ENCODE measurements around the gene MYO7B.

The MYO7B gene

DNA sequence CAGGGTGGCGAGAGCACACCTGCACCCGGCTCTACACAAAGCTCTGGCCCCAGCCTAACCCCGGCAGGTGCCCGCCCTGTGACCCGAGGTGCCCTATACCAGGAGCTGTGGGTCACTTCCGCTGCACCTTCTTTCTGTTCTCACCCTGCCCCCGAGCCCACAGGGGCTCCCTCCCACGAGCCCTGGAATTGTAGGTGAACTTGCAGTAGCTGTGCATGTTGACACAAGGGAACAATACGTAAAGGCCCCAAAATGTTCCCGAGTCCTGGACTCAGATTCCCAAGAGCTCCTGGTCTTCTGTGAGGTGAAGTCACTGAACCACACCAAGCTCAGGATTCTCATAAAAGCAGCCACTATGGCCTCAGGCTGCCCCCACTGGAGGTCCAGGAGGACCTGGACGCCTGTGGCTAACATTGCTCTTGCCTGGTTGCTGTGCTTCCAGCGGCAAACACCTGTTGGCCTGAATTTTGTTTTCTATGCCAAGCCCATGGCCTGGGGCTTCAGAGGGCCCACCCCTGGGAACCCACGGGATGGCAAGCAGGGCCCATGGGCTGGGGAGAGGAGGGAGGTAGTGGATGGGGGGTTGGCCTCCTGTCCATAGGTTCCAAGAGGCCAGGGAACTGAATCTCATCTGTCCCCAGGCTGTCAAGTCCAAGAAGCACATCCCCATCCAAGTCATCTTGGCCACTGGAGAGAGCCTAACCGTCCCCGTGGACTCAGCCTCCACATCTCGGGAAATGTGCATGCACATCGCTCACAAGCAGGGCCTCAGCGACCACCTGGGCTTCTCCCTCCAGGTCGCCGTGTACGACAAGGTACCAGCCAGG lies 87.3 kb downstream of the MYO7B start:
- H3K9ac ChIP-seq, result no peak overlapping the region
- H3K27me3 ChIP-seq, result peaks cover 0 to 40% (median 0%) of the 10 kb centered on the region in 11 experiments; a peak in 7 of 22 replicates
- peak overlapping the region in 9 of 11 experiments; percentile 84 to 99 (median 92); a peak in 18 of 22 replicates for H3K4me2 ChIP-seq
- H3K9me3 ChIP-seq (replicated peaks in 1 of 11), result peaks cover 0 to 8% (median 0%) of the 10 kb centered on the region in 11 experiments; a peak in 3 of 22 replicates
- peaks cover 0 to 23% (median 0%) of the 10 kb centered on the region in 11 experiments; a peak in 6 of 22 replicates for H4K20me1 ChIP-seq
- no peak for TF ChIP-seq Cebpa-rat (IDR thresholded peaks at IDR 0.05)
- peaks cover 48 to 97% (median 85%) of the 10 kb centered on the region in 10 experiments for H3K4me1 ChIP-seq
- H3K36me3 ChIP-seq, result no peaks in the 10 kb centered on the region
- no peak overlapping the region for H3K27ac ChIP-seq
- no peak overlapping the region for H3K4me3 ChIP-seq

DNA sequence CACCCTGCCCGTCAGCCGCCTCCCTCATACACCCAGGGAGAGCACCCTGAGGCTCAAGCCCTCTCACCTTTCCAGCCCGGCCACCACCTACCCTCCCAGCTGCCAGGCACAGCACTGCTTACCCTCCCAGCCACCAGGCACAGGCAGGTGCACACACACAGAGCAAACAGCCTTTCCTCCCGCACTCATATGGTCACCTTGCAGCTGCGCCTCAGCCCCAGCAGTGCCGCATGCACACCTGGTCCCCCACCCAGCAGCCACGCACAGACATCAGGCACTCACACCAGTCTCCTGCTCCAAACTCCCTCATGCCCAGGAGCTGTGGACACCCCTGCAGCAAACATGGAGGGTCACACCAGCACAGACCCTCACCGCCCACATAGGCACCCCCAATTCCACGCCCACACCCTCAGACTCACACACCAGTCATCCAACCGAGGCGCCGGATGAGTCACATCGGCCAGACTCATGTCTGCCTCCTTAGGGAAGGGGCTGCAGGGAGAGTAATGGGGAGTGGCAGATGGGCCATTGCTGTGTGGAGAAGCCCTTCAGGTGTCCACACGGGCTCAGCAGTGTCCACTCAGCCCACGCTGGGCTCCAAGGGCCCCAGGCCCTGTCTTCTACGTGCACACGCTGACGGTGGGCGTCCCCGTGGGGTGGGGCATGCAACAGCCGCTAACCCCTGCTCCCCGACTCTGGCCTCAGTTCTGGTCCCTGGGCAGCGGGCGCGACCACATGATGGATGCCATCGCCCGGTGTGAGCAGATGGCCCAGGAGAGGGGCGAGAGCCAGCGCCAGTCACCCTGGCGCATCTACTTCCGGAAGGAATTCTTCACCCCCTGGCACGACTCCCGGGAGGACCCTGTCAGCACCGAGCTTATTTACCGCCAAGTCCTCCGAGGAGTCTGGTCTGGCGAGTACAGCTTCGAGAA lies 88.2 kb downstream of the MYO7B start:
- Histone ChIP-seq H3K36me3 (no peaks in the 10 kb centered on the region), H3K27me3 (peaks cover 0 to 41% (median 0%) of the 10 kb centered on the region in 11 experiments; a peak in 7 of 22 replicates), H3K27ac (no peak overlapping the region), H3K4me3 (no peak overlapping the region; a peak in 1 of 20 replicates), H4K20me1 (peaks cover 0 to 23% (median 0%) of the 10 kb centered on the region in 11 experiments; a peak in 6 of 22 replicates), H3K4me1 (peaks cover 48 to 96% (median 92%) of the 10 kb centered on the region in 10 experiments), H3K9ac (0 out of 22 replicates have a peak overlapping the region, but pooled peaks of 1 of the 11 experiments have one; percentile 36), H3K4me2 (peak overlapping the region; percentile 9 to 99 (median 89); a peak in 20 of 22 replicates), H3K9me3 (replicated peaks in 1 of 11) (no peaks in the 10 kb centered on the region)
- TF ChIP-seq Cebpa-rat (IDR thresholded peaks at IDR 0.05), result no peak

DNA sequence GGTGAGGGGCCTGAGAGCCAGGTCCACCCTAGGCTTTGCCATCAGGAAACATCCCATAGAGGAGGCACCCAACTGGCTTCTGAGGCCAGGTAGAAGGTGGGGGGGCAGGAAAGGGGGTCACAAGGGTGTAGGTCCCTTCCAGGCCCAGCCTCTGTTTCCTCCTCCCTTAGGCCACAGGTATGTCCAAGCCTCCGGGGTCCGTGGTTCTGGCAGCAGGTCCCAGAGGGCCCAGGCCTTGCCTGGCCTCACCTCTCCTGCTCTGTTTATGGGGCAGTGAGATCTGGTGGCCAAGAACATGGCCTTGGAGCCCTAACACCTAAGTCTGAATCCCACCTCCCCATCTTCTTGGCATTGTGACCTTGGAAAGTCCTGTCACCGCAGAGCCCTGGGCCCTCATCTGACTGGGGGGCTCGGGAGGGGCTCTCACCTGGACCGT lies 88.9 kb downstream of the MYO7B start:
- TF ChIP-seq Cebpa-rat (IDR thresholded peaks at IDR 0.05), result no peak
- H3K27ac ChIP-seq, result no peak overlapping the region
- no peaks in the 10 kb centered on the region for H3K36me3 ChIP-seq
- H3K27me3 ChIP-seq, result peaks cover 0 to 41% (median 0%) of the 10 kb centered on the region in 11 experiments; a peak in 7 of 22 replicates
- peak overlapping the region in 10 of 11 experiments; percentile 41 to 99 (median 90); a peak in 19 of 22 replicates for H3K4me2 ChIP-seq
- peaks cover 0 to 23% (median 0%) of the 10 kb centered on the region in 11 experiments; a peak in 6 of 22 replicates for H4K20me1 ChIP-seq
- H3K4me3 ChIP-seq, result no peak overlapping the region; a peak in 1 of 20 replicates
- no peaks in the 10 kb centered on the region for H3K9me3 ChIP-seq (replicated peaks in 1 of 11)
- H3K9ac ChIP-seq, result 0 out of 22 replicates have a peak overlapping the region, but pooled peaks of 1 of the 11 experiments have one; percentile 36
- peaks cover 48 to 99% (median 98%) of the 10 kb centered on the region in 10 experiments for H3K4me1 ChIP-seq

DNA sequence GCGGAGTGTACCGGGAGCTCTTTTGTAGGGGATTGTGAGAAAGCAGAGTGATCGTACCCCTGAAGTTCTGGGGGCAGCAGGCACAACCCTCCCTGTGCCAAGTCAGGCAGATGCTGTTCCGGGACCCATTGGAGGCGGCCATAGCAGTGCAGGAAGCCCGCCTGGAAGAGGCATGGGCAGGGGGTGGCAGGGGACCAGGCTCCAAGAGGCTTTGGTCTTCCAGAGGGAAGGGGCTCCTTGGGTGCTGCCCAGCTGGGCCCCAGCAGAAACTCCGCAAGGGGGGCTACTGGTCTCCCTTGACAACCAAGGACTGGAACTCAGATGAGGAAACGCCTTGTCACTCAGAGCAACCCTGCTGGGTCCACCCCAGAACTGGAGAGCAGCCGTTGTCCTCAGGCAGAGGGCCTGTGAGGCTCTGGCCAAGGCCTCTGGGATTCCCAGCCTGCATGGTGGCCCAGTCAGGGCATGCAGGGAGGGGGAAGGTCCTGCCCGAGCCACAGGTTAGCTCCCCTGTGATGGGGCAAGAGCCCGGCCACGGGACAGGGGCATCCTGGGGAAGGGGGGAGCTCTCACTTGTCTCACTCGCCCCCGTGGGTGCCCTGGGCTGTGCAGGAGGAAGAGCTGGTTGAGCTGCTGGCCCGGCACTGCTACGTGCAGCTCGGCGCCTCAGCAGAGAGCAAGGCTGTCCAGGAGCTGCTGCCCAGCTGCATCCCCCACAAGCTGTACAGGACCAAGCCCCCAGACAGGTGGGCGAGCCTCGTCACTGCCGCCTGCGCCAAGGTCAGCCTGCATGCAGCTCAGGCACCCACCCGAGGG lies 89.5 kb downstream of the MYO7B start:
- TF ChIP-seq Cebpa-rat (IDR thresholded peaks at IDR 0.05), result no peak
- Histone ChIP-seq H3K27ac (peak overlapping the region in 1 of 11 experiments; percentile 29; a peak in 3 of 22 replicates), H3K9ac (peak overlapping the region in 4 of 11 experiments; percentile 34 to 52 (median 42); a peak in 5 of 22 replicates), H3K4me1 (peaks cover 49 to 99% (median 98%) of the 10 kb centered on the region in 10 experiments), H3K9me3 (replicated peaks in 1 of 11) (no peaks in the 10 kb centered on the region), H3K27me3 (peaks cover 0 to 41% (median 0%) of the 10 kb centered on the region in 11 experiments; a peak in 7 of 22 replicates), H3K4me3 (peak overlapping the region in 1 of 10 experiments; percentile 43; a peak in 1 of 20 replicates), H3K36me3 (no peaks in the 10 kb centered on the region), H3K4me2 (peak overlapping the region; percentile 16 to 99 (median 89); a peak in 21 of 22 replicates), H4K20me1 (peaks cover 0 to 23% (median 0%) of the 10 kb centered on the region in 11 experiments; a peak in 6 of 22 replicates)

DNA sequence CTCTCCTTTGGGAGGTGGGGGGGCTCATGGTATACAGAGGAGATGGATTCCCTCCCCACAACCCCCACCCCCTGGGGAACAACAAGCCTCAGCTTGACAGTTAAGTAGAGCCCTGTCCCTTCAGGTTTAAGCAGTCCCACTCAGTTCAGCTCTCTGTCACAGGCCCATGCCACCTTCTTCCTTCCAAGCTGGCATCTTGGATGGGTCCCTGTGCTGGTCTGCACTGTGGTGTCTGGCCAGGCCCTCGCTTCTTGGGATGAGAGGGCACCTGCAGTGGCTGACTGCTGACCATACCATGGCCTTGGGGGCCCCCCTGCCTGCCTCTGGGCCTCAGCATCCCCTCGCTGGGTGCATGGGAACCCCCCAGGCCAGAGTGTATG lies 90.1 kb downstream of the MYO7B start:
- no peaks in the 10 kb centered on the region for H3K36me3 ChIP-seq
- H3K9ac ChIP-seq, result peak overlapping the region in 4 of 11 experiments; percentile 21 to 49 (median 35); a peak in 3 of 22 replicates
- no peak for TF ChIP-seq Cebpa-rat (IDR thresholded peaks at IDR 0.05)
- peak overlapping the region in 2 of 10 experiments; percentile 34 to 43; a peak in 2 of 20 replicates for H3K4me3 ChIP-seq
- peak overlapping the region; percentile 73 to 99 (median 89) for H3K4me2 ChIP-seq
- no peaks in the 10 kb centered on the region for H3K9me3 ChIP-seq (replicated peaks in 1 of 11)
- H3K27me3 ChIP-seq, result peaks cover 0 to 41% (median 0%) of the 10 kb centered on the region in 11 experiments; a peak in 7 of 22 replicates
- H4K20me1 ChIP-seq, result peaks cover 0 to 23% (median 0%) of the 10 kb centered on the region in 11 experiments; a peak in 6 of 22 replicates
- peaks cover 50 to 99% (median 98%) of the 10 kb centered on the region in 10 experiments for H3K4me1 ChIP-seq
- peak overlapping the region in 1 of 11 experiments; percentile 34; a peak in 2 of 22 replicates for H3K27ac ChIP-seq

DNA sequence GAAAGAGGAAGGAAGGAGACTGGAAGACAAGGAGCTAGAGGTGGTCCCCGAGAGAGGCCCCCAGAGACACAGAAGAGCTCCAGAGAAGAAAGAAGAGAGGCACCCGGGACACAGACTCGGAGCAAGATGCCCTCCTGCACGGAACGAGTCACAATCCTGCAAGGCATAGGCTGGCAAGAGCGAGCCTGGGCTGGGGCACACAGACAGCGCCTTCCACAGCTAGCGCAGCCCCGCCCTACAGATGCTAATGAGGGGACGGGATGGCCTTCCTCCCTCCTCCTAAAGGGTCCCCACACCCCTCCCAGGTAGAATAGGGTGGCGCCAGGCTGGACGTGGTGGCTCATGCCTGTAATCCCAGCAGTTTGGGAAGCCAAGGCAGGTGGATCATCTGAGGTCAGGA lies 90.7 kb downstream of the MYO7B start:
- Histone ChIP-seq H3K4me3 (peak overlapping the region in 5 of 10 experiments; percentile 3 to 44 (median 34); a peak in 4 of 20 replicates), H3K4me1 (peaks cover 53 to 99% (median 98%) of the 10 kb centered on the region in 10 experiments), H4K20me1 (peaks cover 0 to 23% (median 0%) of the 10 kb centered on the region in 11 experiments; a peak in 4 of 22 replicates), H3K36me3 (no peaks in the 10 kb centered on the region), H3K27me3 (peaks cover 0 to 44% (median 0%) of the 10 kb centered on the region in 11 experiments; a peak in 7 of 22 replicates), H3K9ac (peak overlapping the region in 4 of 11 experiments; percentile 21 to 49 (median 35); a peak in 6 of 22 replicates), H3K4me2 (peak overlapping the region; percentile 73 to 99 (median 89)), H3K27ac (peak overlapping the region in 4 of 11 experiments; percentile 22 to 36 (median 34); a peak in 5 of 22 replicates), H3K9me3 (replicated peaks in 1 of 11) (no peaks in the 10 kb centered on the region)
- no peak for TF ChIP-seq Cebpa-rat (IDR thresholded peaks at IDR 0.05)
